Stimulated activated CD4-positive, alpha-beta T cell treated with anti-CD3 and anti-CD28 coated beads, Interleukin-15, amount 100 ng/mL, for 48 hours (primary cell): ENCODE data around the gene OR10T2.
"Not testable (repeated sequence)": the region's sequence is repeated elsewhere in the genome, so short reads cannot be mapped to it uniquely, and the experiment has no call there.

Experiments used
- DNase-seq, 2 donors: peaks; one replicate each; pipeline ENCODE4 v3.0.0-alpha.2; 2020; ENCODE audit warnings: low read depth in 2 of 2

OR10T2 gene, protein sequence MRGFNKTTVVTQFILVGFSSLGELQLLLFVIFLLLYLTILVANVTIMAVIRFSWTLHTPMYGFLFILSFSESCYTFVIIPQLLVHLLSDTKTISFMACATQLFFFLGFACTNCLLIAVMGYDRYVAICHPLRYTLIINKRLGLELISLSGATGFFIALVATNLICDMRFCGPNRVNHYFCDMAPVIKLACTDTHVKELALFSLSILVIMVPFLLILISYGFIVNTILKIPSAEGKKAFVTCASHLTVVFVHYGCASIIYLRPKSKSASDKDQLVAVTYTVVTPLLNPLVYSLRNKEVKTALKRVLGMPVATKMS

DNA sequence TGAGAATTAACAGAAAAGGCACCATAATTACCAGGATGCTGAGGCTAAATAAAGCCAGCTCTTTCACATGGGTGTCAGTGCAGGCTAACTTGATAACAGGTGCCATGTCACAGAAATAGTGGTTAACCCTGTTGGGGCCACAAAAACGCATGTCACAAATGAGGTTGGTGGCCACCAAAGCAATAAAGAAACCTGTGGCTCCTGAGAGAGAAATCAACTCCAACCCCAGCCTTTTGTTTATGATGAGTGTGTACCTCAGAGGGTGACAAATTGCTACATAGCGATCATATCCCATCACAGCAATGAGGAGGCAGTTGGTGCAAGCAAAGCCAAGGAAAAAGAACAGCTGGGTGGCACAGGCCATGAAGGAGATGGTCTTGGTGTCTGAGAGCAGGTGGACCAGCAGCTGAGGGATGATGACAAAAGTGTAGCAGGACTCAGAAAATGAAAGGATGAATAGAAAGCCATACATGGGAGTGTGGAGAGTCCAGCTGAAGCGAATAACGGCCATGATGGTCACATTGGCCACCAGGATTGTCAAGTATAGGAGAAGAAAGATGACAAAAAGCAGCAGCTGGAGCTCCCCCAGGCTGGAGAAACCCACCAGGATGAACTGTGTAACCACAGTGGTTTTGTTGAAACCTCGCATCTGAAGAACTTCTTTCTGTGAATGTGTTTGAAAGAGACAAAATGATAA lies at the start of gene OR10T2:
OR10T2 (minus strand) TSS at position 649 of the 697 bp plus-strand sequence; CDS start at position 649, 0 bp downstream.
- DNase-seq, result no peak

DNA sequence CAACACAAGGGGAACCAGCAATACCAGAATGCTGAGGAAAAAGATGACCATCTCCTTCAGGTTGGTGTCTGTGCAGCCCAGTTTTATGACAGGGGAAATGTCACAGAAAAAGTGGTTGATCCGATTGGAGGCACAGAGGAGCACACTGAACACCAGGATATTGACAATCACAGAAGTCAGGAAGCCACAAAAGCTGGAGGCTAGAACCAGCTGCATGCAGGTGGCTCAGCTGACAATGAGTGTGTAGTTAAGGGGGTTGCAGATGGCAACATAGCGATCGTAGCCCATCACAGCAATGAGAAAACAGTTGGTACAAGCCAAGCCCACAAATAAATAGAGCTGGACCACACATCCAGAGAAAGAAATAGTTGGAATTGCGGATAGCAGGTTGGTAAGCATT lies 46.1 kb upstream of the OR10T2 start:
- no peak for DNase-seq

DNA sequence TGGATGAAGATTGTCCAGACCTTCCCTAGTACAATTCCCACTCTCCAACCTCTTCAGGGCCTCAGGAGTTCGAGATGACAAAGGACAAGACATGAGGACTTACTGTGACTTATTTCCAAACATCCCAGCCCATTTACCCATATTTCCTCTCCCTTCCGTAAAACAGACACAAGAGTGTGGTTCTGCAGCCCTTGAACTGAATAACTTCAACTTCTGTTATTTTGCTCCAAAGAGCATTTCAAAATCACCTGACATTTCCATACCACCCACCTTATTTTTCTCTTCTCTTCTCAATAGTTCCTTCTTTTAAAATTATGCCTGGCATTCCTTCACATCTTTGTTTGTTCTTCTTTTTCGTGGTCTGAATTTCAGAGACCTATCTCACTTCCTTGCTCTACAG lies 35.5 kb upstream of the OR10T2 start:
- no peak for DNase-seq

DNA sequence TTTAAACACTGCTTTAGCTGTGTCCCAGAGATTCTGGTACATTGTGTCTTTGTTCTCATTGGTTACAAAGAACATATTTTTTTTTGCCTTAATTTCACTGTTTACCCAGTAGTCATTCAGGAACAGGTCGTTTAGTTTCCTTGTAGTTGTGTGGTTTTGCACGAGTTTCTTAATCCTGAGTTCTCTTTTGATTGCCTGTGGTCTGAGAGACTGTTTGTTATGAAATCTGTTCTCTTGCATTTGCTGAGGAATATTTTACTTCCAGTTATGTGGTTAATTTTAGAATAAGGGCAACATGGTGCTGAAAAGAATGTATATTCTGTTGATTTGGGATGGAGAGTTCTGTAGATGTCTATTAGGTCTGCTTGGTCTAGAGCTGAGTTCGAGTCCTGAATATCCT lies 30.9 kb upstream of the OR10T2 start:
- not testable (repeated sequence) for DNase-seq

DNA sequence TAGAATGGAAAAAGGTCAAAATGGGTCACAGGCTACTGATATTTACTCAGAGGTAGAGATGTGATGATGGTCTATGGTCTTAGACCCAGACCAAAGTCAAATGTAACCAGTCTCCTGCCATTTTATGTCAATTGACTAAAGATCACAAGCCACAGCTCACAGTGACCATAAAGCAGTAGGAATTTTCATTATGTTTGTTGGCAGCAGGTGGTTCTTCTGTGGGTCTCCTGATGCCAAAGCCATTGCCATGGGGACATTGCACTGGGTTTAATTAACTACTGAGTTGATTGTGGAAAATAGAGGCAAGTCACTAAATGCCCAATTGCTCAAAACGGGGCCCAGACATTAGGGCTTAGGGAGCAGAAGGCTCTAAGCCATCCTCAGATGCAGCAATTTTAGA lies 26.9 kb upstream of the OR10T2 start, which contains the start of gene OR10K2:
OR10K2 (minus strand) TSS at position 101 of the 400 bp plus-strand sequence. CDS start 5,371 bp downstream, outside the sequence.
- DNase-seq, result no peak

DNA sequence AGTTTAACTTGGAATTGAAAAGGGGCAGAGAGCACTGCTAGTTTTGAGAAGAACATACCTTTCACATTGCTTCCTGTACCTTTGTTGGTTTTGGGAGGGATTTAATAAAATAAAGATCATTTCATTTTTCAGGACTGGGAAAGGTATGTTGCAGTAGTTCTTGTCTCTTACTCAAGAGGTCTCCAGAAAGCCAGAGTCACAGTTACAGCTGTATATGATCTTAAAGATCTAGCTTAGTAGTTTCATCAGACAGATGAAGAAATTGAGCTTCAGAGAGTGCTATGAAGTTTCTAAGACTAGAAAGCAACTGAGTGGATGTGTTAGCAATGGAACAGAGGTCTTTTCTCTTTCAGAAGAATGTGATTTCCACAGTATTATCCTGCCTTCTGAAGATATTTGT lies 25.8 kb upstream of the OR10T2 start:
- no peak for DNase-seq

DNA sequence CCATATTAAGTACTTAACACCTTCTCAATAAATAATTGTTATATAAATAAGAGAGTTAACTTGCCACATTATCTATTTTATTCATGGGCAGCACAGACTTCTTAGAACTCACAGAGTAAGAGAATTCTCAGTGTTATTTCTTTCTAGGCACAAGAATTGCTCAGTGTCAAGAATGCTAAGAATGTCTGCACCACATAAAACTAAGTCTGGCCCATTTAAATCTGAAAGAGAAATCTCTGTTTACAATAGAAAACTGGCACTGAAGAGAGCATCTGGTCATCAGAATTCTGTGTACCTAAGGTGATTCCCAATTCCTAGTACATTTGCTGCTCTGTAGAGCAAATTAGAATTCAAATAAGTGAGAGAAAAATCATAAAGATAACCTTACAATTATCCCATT lies 22.9 kb upstream of the OR10T2 start:
- no peak for DNase-seq

DNA sequence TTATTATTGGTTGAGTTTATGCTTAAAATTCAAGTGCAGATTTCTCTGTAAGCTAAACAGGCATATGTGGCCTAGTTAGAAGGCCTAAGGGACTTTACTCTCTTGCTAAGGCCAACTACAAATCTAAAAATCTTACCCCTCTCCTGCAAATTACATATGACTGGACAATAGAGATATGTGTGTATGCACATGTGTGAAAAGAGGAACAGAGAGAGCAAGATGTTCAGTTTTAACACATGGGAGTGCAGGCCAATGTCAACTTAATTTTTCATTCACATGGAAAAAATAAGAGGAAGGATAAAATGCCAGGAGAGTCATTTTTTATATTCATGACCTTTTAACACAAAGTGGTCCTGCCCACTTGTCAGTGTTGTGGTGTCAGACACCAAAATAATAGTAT lies 18.3 kb upstream of the OR10T2 start:
- no peak for DNase-seq

DNA sequence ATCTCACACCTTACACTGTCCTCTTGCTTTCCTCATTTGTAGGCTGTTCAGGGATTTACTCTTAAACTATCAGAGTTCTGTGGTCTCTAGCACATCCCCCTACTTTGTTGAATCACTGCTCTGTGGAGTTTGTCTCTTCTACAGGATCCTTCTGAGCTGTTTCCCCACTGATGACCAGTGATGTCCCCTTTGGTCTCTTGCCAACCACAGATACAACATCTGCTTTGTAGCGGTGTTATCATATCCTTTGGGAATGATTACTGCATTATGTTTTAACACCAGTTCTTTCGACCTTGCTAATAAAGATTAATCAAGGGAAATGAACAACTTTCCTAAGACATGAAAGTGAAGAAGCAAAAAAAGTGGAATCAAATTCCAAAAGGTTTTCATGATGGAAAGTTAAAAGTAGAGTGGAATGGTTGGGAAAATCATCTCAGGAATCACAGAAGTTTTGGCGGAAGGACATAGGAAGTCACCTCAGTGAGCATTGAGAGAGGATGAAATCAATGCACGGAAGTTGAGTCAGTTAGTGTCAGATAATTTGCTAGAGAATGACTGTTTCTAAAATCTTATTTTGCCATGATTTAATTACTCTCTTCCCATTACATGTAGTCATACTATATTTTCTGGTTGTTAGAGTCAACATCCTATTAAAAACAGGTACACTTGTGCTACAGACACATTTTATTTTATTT lies 15.5 kb upstream of the OR10T2 start:
- DNase-seq, result no peak

DNA sequence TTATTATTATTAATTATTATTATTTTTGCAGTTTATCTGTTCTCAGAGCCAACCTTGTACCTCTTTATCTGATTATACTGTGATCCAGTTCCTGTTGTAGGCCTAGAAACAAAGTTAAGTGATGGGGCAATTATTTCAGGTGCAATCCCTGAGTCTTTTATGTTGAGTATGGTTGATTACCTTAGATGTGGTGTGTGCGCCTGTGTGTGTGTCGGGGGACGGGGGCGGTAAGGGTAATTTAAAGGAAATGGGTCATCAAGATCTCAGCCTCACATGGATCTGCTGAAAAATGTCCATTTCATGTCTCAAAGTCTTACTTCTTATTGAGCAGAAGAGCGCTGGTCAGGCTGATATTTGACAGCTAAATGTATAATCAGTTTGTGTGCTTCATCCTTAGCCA lies 7.8 kb upstream of the OR10T2 start:
- no peak for DNase-seq

DNA sequence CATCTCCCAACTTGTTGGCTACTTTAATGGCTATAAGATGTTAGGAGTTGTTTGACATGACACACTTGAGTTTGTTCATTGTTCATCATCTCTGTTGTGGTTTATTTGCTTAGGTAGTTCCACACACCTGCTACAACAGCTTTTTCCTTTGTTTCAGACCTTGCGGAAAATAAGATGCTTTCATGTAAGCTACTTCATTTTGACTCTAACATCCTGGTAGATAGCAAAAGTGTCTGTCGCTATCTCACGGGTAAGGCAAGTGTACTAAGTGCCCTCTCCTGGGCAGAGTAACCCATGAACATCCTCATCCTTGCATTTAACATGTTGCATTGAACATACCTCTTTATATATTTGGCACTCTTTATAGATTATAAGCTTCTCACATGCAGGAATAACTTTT lies 1.6 kb upstream of the OR10T2 start:
- no peak for DNase-seq

DNA sequence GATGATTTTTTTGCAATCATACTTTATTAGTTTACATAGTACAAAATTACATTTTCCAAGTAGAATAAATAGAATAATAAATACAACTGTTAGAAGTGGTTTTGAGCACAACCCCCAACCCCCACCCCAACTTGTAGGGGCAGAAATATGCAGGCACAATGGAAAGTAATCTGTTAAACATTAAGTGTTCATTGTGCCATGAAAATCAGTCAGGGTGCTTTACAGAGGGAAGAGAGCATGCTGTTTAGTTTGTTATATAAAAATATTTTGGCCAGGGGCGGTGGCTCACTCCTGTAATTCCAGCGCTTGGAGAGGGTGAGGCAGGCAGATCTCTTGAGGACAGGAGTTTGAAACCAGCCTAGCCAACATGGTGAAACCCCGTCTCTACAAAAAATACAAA lies 2.6 kb downstream of the OR10T2 start:
- DNase-seq, result no peak

DNA sequence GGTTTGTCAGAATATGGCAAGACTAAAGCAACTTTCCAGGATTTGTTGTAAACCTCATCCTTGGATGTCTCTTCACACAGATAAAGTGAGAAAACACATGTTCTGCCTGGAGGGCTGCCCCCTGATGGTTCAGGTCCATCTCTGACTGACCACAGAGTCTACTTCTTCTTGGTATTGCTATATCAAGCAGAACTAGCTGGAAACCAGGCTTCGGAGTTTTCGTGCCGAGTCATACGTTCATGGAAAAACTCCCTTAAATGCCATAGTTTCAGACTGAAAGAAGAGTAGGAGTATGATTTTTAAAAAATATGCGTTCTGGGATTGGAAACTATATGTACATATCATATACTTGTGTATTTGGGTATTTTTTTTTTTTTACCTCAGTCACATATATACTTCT lies 5.8 kb downstream of the OR10T2 start:
- no peak for DNase-seq

DNA sequence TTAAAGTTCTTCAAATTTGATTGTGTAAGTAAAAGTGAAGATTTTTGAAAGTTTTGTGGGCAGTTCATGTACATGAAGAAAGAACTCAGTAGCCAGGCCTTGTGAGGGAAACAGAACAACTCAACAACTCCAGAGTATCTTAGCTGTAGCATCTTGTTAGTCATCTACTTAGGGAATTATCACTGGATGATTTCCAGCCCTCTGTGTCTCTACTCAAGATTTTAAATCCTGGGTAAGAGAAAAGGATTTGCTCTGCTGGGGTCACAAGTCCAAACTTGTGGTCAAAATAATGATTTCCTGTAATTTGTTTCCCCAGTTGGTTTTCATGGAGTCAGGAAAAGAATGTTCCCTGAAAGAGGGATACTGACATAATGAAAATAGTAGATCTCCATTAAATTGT lies 8.2 kb downstream of the OR10T2 start:
- DNase-seq, result no peak

DNA sequence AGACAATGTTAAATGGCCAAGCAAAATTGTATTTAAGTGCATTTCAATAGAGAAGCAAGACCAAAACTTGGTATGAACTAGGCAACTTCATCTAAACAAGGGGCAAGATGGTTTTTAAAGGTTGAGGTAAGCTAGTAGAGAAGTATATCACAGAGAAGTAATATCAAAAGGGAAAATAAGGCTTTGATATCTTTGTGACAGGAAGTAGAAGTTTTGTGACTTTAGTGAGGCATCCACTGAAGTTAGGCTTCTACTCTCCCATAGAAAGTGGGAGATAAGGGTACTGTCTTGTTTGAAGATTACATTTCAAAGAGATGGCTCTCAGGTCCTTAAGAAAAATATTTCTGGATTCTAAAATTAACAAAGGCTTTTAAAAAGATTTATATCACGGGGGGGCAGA lies 8.9 kb downstream of the OR10T2 start:
- no peak for DNase-seq

DNA sequence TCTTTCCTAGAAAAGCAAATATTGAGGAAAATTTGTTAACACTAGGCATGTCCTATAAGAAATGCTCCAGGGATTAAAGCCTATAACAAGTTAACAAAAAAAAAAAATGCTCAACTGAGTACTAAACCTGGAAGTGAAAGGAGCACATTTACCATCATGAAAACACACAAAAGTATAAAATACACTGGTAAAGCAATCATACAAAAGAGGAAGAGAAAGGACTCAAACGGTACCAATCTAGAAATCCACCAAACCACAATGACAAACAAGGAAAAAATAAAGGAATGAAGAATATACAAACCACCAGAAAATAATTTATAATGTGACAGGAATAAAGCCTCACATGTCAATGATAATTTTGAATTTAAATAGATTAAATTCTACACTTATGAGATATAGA lies 24.4 kb downstream of the OR10T2 start:
- no peak for DNase-seq

DNA sequence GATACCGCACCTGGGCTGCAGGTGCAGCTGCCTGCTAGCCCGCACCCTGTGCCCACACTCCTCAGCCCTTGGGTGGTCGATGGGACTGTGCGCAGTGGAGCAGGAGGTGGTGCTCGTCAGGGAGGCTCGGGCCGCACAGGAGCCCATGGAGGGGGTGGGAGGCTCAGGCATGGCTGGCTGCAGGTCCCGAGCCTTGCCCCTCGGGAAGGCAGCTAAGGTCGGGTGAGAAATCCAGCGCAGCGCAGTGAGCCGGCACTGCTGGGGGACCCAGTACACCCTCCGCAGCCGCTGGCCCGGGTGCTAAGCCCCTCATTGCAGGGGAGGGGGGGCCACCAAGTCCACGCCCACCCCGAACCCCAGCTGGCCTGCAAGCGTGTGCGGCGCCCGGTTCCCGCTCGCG lies 25.2 kb downstream of the OR10T2 start:
- not testable (repeated sequence) for DNase-seq

DNA sequence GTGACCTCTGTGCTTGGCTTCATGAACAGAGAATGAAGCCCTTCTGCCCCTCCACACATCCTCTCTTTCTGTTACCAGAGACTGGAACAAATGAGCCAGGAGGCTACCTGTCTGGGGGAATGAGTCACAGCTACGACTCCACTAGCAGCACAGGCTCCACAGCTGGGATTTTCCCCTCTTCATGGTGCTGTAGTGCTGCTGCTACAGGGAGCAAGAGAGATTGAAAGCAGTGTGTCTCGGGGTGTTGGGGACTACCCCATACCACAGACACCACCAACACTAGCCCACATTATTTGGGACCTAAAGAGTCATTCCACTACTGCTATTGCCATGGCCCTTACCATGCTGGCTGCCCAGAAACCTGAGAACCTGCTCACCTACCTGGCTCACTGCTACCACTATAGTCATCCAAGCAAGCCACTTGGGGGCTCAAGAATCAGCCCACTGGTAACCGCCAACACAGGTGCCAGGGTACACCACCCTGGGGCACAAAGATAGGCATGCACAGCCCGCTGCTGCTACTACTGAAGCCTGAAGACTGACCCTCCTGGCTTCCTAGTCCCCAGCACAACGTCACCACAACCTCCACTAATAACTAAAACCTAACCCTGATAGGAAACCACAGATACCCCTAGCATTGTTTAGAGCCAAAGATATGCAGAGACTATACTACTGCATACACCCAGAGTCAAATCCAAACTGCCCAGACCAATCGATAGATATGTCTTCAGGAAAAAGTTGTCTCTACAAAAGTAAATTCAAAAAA lies 27.9 kb downstream of the OR10T2 start:
- peak; percentile 21 to 44 for DNase-seq

DNA sequence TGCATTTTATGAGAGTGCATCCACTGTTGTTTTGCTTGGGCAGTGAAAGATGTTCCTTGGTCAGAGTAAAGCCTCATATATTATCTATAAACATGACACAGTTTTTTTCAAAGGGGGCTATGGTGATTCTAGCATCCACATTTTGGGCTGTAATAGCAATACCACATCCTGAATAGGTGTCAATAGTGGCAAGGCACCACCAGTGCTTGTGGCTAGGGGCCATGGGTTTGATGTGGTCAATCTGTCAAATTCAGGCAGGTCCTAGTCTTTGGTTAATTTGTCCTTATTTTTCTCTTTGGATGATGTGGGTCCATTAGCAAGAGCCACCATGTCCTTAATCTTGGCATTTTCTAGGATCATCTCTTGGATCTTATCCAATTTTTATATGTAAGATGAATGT lies 32.5 kb downstream of the OR10T2 start:
- DNase-seq, result no peak

DNA sequence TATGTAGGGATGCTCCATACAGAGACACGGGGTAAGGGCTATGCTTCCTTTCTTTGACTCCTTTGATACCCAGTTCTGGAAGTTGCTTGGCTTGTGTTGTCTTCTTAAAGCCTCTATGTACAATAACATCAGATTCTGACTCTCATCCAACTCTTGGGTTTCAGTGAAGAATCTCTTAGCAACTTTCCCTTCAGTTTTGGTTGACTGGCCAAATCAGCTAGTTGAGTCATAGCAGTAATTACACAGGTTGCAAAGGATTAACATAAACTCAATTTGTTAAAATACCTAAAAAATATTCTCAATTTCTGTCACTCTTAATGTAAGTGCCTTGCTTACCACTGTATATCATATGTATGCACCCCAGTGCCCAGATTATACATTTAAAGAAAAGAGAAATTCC lies 36.3 kb downstream of the OR10T2 start:
- DNase-seq, result no peak

DNA sequence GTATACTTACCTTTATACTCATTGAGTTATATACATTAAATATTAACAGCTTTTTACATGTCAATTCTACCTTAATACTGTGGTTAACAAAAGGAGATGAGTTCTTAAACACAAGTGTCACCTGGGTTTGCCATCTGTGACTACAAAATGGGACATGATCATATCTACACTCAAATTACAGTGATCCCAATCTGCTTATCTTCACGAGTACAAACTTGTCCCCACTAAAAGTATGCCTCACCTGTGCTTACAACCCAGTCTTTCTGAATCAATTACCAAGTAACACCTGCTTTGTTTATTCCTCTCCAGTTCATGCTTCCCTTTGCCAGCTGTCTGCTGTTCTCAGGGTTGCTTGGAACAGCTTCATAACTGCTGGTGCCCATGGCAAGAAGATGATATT lies 36.8 kb downstream of the OR10T2 start:
- DNase-seq, result no peak

DNA sequence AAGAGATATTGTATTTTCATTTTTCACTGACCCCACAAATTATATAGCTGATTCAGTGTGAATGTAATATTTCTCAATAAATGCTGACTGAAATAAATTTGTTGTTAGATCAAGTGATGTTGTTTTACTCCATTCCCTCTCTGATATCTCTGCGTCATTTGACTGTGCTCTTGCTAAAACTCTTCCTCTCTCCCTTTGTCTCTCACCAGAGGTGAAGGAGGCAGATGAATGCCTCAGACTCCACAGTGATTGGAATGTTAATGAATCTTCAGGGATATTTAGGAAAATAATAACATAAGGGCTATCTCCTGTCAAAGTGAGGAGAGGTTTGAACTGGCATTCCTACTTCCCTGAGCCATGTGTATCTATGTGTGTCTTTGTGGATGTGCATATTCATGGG lies 41.8 kb downstream of the OR10T2 start:
- DNase-seq, result no peak
